A673 (cell line): ENCODE results near the gene C1orf167.

Experiments
- CTCF ChIP-seq: fragments of 300-800, 200-600 bp; sonication (generic); conservative IDR thresholded peaks from 2 replicates; pipeline ENCODE4 v1.5.1; 2017; ENCODE audit warnings: low read depth, mild to moderate bottlenecking, antibody characterized with exemption, low read length, moderate library complexity, mixed read lengths
- EZH2 ChIP-seq: fragments of 200-600 bp; sonication (generic); IDR thresholded peaks from 2 replicates; pipeline ENCODE4 v1.6.1; 2017; ENCODE audit warnings: borderline replicate concordance, low read depth, mild to moderate bottlenecking, mixed read lengths, antibody characterized with exemption, low read length; ENCODE audit not compliant: poor library complexity, severe bottlenecking

GRCh38 chr1:11817192-11817591 is 55.2 kb downstream of the C1orf167 start:
- TF ChIP-seq CTCF = no peak
- no peak for TF ChIP-seq EZH2
